OCI-LY3 (cell line): ENCODE measurements around the gene LDAF1.

ENCODE experiments used
- H2AFZ ChIP-seq: fragments of 200-600, 300-600 bp; shearing (Covaris generic); 2 replicates; pipeline ENCODE4 v1.6.0; 2014; ENCODE audit warnings: antibody characterized with exemption, low read depth, low read length
- H3K27ac ChIP-seq: fragments of 200-600, 300-600 bp; sonication (generic); 2 replicates; pipeline ENCODE4 v1.5.1; 2014; ENCODE audit warnings: mild to moderate bottlenecking, low read length, moderate library complexity, mixed read lengths
- H3K27me3 ChIP-seq: fragments of 200-600, 300-600 bp; sonication (generic); 2 replicates; pipeline ENCODE4 v1.6.1; 2014; ENCODE audit warnings: low read depth, low read length, mixed read lengths
- H3K36me3 ChIP-seq: fragments of 200-600, 300-600 bp; sonication (generic); replicated peaks from 2 replicates; pipeline ENCODE3; 2014; ENCODE audit warnings: low read depth, low read length, mixed read lengths
- H3K4me1 ChIP-seq: fragments of 300-600, 200-600 bp; sonication (generic); 2 replicates; pipeline ENCODE4 v1.6.1; 2014; ENCODE audit warnings: low read length, mixed read lengths
- H3K4me2 ChIP-seq: fragments of 200-600, 300-600 bp; sonication (generic); 2 replicates; pipeline ENCODE4 v1.6.1; 2014; ENCODE audit warnings: low read length, mixed read lengths
- H3K4me3 ChIP-seq: fragments of 300-600, 200-600 bp; sonication (generic); 2 replicates; pipeline ENCODE4 v1.5.1; 2014; ENCODE audit warnings: antibody characterized with exemption, mild to moderate bottlenecking, low read length, moderate library complexity
- H3K79me2 ChIP-seq: fragments of 300-600, 200-600 bp; shearing (Covaris generic); 2 replicates; pipeline ENCODE4 v1.6.1; 2014; ENCODE audit warnings: mild to moderate bottlenecking, low read length, mixed read lengths
- H3K9ac ChIP-seq: fragments of 300-600, 200-600 bp; shearing (Covaris generic); 2 replicates; pipeline ENCODE4 v1.6.0; 2014; ENCODE audit warnings: mild to moderate bottlenecking, low read length, moderate library complexity
- H3K9me3 ChIP-seq: fragments of 200-600, 300-600 bp; shearing (Covaris generic); 2 replicates; pipeline ENCODE4 v1.6.1; 2014; ENCODE audit warnings: low read length, mixed read lengths; ENCODE audit not compliant: insufficient read depth
- H4K20me1 ChIP-seq: fragments of 200-600, 300-600 bp; sonication (generic); 2 replicates; pipeline ENCODE4 v1.6.1; 2016; ENCODE audit warnings: low read length, mixed read lengths; ENCODE audit not compliant: insufficient read depth
- EZH2phosphoT487 ChIP-seq: fragments of 200-600 bp; shearing (Covaris generic); IDR thresholded peaks from 2 replicates; pipeline ENCODE4 v1.6.1; 2018; ENCODE audit warnings: antibody characterized with exemption, mixed run types, low read depth
- TF ChIP-seq, protein P1 (sequence below): fragments of 200-600, 300-600 bp; sonication (generic); IDR thresholded peaks from 2 replicates; pipeline ENCODE4 v1.5.1; 2014; ENCODE audit warnings: antibody characterized with exemption, low read length, low read depth

The LDAF1 gene

GRCh38 chr16:21205303-21205702, 46.8 kb downstream of the LDAF1 start:
- no peaks in the 10 kb centered on the region for H4K20me1 ChIP-seq
- no peak overlapping the region for H3K4me3 ChIP-seq
- no peaks in the 10 kb centered on the region for H3K9me3 ChIP-seq
- no peak overlapping the region for H3K4me2 ChIP-seq
- no peak overlapping the region for H2AFZ ChIP-seq
- no peaks in the 10 kb centered on the region for H3K4me1 ChIP-seq
- H3K27me3 ChIP-seq: peaks cover 29% of the 10 kb centered on the region
- TF ChIP-seq, protein P1, sequence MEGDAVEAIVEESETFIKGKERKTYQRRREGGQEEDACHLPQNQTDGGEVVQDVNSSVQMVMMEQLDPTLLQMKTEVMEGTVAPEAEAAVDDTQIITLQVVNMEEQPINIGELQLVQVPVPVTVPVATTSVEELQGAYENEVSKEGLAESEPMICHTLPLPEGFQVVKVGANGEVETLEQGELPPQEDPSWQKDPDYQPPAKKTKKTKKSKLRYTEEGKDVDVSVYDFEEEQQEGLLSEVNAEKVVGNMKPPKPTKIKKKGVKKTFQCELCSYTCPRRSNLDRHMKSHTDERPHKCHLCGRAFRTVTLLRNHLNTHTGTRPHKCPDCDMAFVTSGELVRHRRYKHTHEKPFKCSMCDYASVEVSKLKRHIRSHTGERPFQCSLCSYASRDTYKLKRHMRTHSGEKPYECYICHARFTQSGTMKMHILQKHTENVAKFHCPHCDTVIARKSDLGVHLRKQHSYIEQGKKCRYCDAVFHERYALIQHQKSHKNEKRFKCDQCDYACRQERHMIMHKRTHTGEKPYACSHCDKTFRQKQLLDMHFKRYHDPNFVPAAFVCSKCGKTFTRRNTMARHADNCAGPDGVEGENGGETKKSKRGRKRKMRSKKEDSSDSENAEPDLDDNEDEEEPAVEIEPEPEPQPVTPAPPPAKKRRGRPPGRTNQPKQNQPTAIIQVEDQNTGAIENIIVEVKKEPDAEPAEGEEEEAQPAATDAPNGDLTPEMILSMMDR: no peak
- TF ChIP-seq EZH2phosphoT487: no peak
- H3K27ac ChIP-seq: no peak overlapping the region
- no peaks in the 10 kb centered on the region for H3K79me2 ChIP-seq
- no peaks in the 10 kb centered on the region for H3K36me3 ChIP-seq
- H3K9ac ChIP-seq: no peak overlapping the region

GRCh38 chr16:21206550-21206949, 48.1 kb downstream of the LDAF1 start:
- no peaks in the 10 kb centered on the region for H3K79me2 ChIP-seq
- no peak overlapping the region for H2AFZ ChIP-seq
- no peaks in the 10 kb centered on the region for H3K9me3 ChIP-seq
- no peaks in the 10 kb centered on the region for H3K36me3 ChIP-seq
- H4K20me1 ChIP-seq: no peaks in the 10 kb centered on the region
- no peak overlapping the region for H3K4me2 ChIP-seq
- no peaks in the 10 kb centered on the region for H3K4me1 ChIP-seq
- no peak overlapping the region for H3K9ac ChIP-seq
- TF ChIP-seq, protein P1: no peak
- TF ChIP-seq EZH2phosphoT487: no peak
- no peak overlapping the region for H3K4me3 ChIP-seq
- no peak overlapping the region for H3K27ac ChIP-seq
- peaks cover 20% of the 10 kb centered on the region for H3K27me3 ChIP-seq

DNA sequence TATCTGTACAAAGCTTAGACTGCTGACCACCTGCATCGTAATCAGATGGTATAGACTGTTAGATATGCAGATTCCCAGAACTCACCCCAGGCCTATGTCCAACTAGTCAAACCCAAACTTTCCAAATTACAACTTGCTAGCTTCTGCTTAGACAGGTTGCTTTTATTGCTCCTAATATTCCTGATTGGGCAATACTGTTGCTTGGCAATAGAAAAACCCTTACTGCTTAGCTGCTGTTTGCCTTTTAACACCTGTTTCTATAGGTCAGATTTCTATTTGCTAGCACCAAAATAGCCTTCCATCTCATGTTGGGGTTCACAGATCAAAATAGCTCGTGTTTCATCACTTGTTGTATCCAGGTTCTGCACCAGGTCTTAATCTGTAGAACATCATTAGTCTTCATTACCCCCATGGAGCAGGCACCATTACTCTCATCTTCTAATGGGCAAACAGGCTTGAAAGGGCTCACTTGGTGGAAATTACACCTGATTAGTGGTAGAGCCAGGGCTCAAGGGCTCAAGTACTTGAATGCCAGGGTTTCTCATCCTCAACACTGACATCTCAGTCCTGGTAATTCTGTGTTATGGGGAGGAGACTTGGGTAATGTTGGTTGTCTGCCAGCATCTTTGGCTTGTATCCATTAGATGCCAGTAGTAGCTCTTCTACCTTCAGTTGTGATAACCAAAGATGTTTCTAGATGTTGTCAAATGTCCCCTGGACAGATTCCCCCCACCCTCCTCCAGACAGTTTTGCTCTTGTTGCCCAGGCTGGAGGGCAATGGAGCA, 50.2 kb downstream of the LDAF1 start:
- Histone ChIP-seq H3K27ac (no peak overlapping the region), H3K4me1 (no peaks in the 10 kb centered on the region), H3K79me2 (no peaks in the 10 kb centered on the region), H2AFZ (no peak overlapping the region), H3K27me3 (peaks cover 9% of the 10 kb centered on the region; the same call in 1 of the 2 replicates), H3K9me3 (no peaks in the 10 kb centered on the region), H3K9ac (no peak overlapping the region), H3K36me3 (no peaks in the 10 kb centered on the region), H4K20me1 (no peaks in the 10 kb centered on the region), H3K4me2 (no peak overlapping the region), H3K4me3 (no peak overlapping the region)
- TF ChIP-seq, protein P1: no peak
- TF ChIP-seq EZH2phosphoT487: no peak

GRCh38 chr16:21211486-21211885, 53.0 kb downstream of the LDAF1 start, which contains the start of gene ZP2:
Gene ZP2, minus strand, starts transcription at chr16:21211574. Its CDS starts 27 bp downstream, at chr16:21211547.
- Histone ChIP-seq H3K9me3 (no peaks in the 10 kb centered on the region), H3K36me3 (no peaks in the 10 kb centered on the region), H3K4me2 (no peak within 1 kb of the TSS), H3K4me1 (no peaks in the 10 kb centered on the region), H4K20me1 (no peaks in the 10 kb centered on the region), H2AFZ (no peak within 1 kb of the TSS), H3K4me3 (no peak within 1 kb of the TSS), H3K79me2 (no peaks in the 10 kb centered on the region), H3K27me3 (peaks cover 9% of the 10 kb centered on the region; the same call in 1 of the 2 replicates), H3K27ac (no peak within 1 kb of the TSS), H3K9ac (no peak within 1 kb of the TSS)
- TF ChIP-seq, protein P1: no peak
- no peak for TF ChIP-seq EZH2phosphoT487
